T-helper 2 cell treated with Interferon-gamma antibody and Interleukin-4, amounts not matched to agents 5 μg/mL and 100 μg/mL, for 36 hours (primary cell): ENCODE results near the gene ATP5PF.
"Not testable (repeated sequence)": the region's sequence is repeated elsewhere in the genome, so short reads cannot be mapped to it uniquely, and the experiment has no call there.

ENCODE experiments used
- DNase-seq: peaks from one replicate; pipeline ENCODE4 v3.0.0; 2021; ENCODE audit warnings: low spot score
- H3K27ac Mint-ChIP-seq: one replicate; pipeline ENCODE4 v1.8.0; 2021; ENCODE audit warnings: mild to moderate bottlenecking, mixed read lengths
- H3K27me3 Mint-ChIP-seq: one replicate; pipeline ENCODE4 v1.8.0; 2021; ENCODE audit warnings: low read depth, mixed read lengths
- H3K36me3 Mint-ChIP-seq: one replicate; pipeline ENCODE4 v1.8.0; 2021; ENCODE audit warnings: low read depth, mixed read lengths
- H3K4me1 Mint-ChIP-seq: one replicate; pipeline ENCODE4 v1.8.0; 2021; ENCODE audit warnings: low read depth, mixed read lengths
- H3K4me3 Mint-ChIP-seq: one replicate; pipeline ENCODE4 v1.8.0; 2022; ENCODE audit warnings: mild to moderate bottlenecking, moderate library complexity, mixed read lengths
- H3K9me3 Mint-ChIP-seq: one replicate; pipeline ENCODE4 v1.8.0; 2021; ENCODE audit warnings: mixed read lengths

The ATP5PF gene

DNA sequence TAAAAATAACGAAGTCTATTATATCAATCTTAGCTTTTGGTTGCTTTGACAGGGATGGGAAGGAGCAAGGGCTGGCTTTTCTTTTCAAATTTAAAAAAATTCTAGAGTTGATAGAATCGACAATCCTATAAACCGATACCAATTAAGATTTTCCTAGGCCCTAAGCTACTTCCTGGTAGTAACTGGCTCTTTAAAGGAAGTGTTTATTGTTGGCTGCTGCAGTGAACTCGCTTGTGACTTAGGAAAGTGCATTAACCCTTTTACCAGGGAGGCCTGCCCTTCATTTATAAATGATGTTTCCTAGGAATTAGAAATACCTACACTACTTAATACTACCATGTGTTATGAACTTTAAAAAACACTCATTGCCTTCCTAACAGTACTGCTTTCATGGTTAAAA, 33.2 kb downstream of the ATP5PF start:
- no peaks in the 10 kb centered on the region for H3K9me3 Mint-ChIP-seq
- no peak overlapping the region for H3K27ac Mint-ChIP-seq

DNA sequence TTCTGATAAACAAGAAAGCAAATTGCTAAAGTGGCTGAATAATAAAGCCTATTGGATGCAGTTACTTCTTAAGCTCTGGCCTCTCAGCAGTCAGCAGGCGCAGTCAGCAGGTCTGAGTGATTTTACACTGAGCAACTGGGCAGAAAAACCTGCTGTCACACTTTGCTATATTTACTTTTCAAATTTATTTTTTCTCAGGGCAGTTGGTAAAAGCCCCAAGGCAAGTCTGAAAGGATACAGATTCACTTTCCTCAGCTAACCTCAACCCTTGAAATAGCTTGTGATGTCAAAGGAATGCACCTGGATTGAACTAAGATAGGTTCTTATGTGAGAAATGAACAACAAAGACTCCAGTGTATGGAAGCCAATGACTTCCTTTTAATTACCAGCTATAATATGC, 34.0 kb downstream of the ATP5PF start:
- Mint-ChIP-seq H3K27ac (no peak overlapping the region), H3K36me3 (no peaks in the 10 kb centered on the region), H3K4me3 (no peak overlapping the region), H3K4me1 (no peaks in the 10 kb centered on the region), H3K9me3 (no peaks in the 10 kb centered on the region), H3K27me3 (peaks cover 2% of the 10 kb centered on the region)
- no peak for DNase-seq

More for the DNA sequence above, 33.2 kb downstream of the ATP5PF start:
- DNase-seq, result no peak
- Mint-ChIP-seq H3K36me3 (no peaks in the 10 kb centered on the region), H3K4me3 (no peak overlapping the region), H3K4me1 (no peaks in the 10 kb centered on the region), H3K27me3 (peaks cover 2% of the 10 kb centered on the region)

GRCh38 chr21:25695461-25695860, 39.2 kb downstream of the ATP5PF start:
- not testable (repeated sequence) for H3K4me3 Mint-ChIP-seq, H3K27ac Mint-ChIP-seq, H3K27me3 Mint-ChIP-seq, H3K36me3 Mint-ChIP-seq, H3K9me3 Mint-ChIP-seq, DNase-seq, H3K4me1 Mint-ChIP-seq

DNA sequence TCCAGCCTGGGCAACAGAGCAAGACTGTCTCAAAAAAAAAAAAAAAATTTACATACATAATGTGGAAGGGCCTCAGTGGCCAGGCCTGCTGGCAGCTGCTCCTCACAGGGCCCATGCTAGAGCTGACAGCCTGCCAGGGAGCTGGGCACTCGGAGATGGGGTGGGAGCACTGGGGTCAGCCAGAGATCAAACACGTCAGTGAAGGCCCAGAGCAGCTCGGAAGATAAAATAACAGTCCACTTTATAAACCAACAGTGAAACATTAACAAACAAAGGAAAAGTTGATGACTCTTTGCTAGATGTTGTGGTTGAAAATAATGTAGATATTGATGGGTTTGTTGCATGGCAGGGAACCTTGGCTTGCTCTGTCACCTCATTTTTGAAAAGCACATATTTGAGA, 42.7 kb downstream of the ATP5PF start:
- peaks cover 2% of the 10 kb centered on the region for H3K27me3 Mint-ChIP-seq
- H3K9me3 Mint-ChIP-seq, result no peaks in the 10 kb centered on the region
- no peak overlapping the region for H3K27ac Mint-ChIP-seq
- H3K4me3 Mint-ChIP-seq, result no peak overlapping the region
- no peak for DNase-seq
- H3K4me1 Mint-ChIP-seq, result no peaks in the 10 kb centered on the region
- no peaks in the 10 kb centered on the region for H3K36me3 Mint-ChIP-seq

DNA sequence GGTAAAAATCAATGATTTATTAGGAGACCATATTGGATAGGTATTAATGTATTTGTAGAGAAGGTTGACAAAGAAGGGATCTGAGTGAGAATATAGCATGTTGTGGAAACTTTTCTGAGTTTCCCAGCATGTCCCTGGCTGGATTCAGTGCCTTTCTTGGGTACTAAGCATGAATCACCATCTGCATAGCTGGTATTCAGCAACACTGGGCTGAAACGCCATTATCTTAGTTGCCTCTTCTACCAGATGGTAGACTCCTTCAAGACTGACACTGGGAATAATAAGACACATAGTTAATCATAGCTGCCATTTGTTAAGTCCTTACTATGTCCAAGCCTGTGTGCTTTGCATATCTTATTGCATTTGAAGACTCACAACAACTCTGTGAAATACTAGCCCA, 45.5 kb downstream of the ATP5PF start:
- Mint-ChIP-seq H3K36me3 (no peaks in the 10 kb centered on the region), H3K27ac (no peak overlapping the region), H3K27me3 (peaks cover 5% of the 10 kb centered on the region), H3K9me3 (no peaks in the 10 kb centered on the region), H3K4me3 (no peak overlapping the region), H3K4me1 (no peaks in the 10 kb centered on the region)
- DNase-seq, result no peak

DNA sequence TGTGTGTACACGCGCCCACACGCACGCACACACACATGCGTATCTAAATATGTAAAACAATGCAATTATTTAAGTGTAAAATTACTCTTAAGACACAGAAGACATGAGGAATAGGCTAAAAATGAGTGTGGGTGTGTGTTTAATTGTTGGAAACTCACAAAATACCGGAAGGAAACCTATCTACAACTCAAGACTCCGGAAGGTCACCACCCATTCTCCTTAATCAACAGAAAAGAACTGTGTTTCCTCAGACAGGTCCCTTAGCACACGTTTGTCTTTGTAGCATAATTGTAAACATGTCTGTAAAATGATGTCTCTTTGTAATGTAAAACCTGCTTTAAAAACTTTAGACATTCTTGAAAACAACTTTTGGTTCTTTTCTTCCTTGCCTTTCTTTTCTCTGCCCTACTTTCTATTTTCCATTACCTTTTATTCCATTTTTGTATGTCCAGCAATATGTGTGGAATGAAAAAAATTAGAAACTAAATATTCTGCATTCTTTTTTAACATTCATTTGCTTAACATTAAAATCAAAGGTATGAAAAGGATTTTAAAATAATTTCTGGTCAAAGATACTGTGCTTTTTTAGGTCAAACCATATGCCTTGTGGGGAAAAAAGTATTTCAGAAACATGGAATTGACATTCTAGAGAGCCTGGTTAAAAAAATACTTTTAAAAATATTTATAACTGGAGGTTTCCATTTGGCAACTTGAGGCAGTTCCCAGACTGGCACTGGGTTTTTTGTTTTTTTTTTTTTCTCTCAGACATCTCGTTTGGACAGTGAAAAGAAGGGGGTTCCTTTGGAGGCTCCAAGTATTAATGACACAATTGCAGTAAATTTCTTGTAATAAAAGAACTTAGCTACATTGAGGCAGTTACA, 46.2 kb downstream of the ATP5PF start:
- H3K27me3 Mint-ChIP-seq, result peaks cover 5% of the 10 kb centered on the region
- no peaks in the 10 kb centered on the region for H3K9me3 Mint-ChIP-seq
- no peak overlapping the region for H3K4me3 Mint-ChIP-seq
- H3K4me1 Mint-ChIP-seq, result no peaks in the 10 kb centered on the region
- no peak overlapping the region for H3K27ac Mint-ChIP-seq
- no peak for DNase-seq
- H3K36me3 Mint-ChIP-seq, result no peaks in the 10 kb centered on the region

DNA sequence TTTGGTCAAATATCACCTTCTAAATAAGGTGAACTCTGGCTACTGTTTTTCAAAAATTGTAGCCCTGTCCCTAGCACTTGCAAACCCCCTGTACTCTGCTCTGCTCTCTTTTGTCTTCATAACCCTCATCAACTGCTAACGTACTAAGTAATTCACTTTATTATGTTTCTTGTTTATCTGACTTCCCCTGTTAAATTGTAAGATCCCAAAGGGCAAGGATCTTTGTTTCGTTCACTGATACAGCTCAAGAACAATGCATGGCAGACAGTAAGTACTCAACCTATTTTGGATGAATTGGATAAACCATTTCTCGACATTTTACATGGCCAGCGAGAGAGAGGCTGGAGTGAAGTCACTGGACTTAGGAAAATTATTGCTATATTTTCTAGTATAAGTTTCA, 46.9 kb downstream of the ATP5PF start:
- H3K27ac Mint-ChIP-seq, result no peak overlapping the region
- H3K9me3 Mint-ChIP-seq, result no peaks in the 10 kb centered on the region
- no peak overlapping the region for H3K4me3 Mint-ChIP-seq
- H3K4me1 Mint-ChIP-seq, result no peaks in the 10 kb centered on the region
- no peaks in the 10 kb centered on the region for H3K36me3 Mint-ChIP-seq
- DNase-seq, result no peak
- peaks cover 5% of the 10 kb centered on the region for H3K27me3 Mint-ChIP-seq

DNA sequence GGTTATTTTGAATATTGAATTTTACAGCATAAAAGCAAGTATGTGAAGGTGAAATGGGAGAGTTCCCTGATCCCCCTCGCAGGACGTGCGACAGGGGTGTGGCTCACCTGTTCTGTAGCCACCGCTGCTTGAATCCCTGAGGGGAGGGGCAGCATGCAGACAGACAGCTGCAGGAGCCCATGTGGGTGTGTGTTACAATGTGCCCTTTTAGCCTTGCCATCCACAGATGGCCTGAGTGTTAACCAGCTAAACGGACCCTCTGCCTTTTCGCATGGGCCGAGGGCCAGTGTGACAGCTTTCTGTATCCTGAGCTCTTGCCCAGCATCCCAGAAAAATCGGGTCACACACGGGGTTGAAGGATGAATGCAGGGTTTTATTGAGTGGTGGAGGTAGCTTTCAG, 52.3 kb downstream of the ATP5PF start:
- no peaks in the 10 kb centered on the region for H3K36me3 Mint-ChIP-seq
- H3K4me3 Mint-ChIP-seq, result no peak overlapping the region
- DNase-seq, result no peak
- H3K4me1 Mint-ChIP-seq, result no peaks in the 10 kb centered on the region
- H3K27ac Mint-ChIP-seq, result no peak overlapping the region
- peaks cover 3% of the 10 kb centered on the region for H3K27me3 Mint-ChIP-seq
- H3K9me3 Mint-ChIP-seq, result no peaks in the 10 kb centered on the region

DNA sequence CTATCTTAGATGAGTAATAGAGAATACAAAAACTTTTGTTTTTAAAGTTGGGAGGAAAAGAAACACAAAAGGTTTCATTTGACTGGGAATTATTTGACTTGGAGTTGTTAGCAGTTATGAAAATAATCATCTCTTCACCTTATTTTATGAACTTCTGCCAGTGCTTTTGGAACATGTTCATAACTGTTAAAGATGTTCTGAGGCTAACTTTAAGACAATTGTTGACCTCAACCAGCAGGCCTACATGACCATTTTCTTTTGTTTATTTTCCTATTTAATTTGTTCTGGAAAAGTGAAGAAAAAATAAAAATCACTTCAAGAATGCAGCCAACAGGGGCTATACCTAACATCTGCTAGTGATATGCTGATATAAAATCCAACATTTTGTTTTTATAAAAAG, 58.3 kb downstream of the ATP5PF start:
- no peaks in the 10 kb centered on the region for H3K4me1 Mint-ChIP-seq
- H3K27ac Mint-ChIP-seq, result no peak overlapping the region
- H3K27me3 Mint-ChIP-seq, result no peaks in the 10 kb centered on the region
- DNase-seq, result no peak
- no peaks in the 10 kb centered on the region for H3K9me3 Mint-ChIP-seq
- H3K36me3 Mint-ChIP-seq, result no peaks in the 10 kb centered on the region
- no peak overlapping the region for H3K4me3 Mint-ChIP-seq
